SHP77 treated with DMSO at 0.1 percent for 48 hours (cell line): Measurements from ENCODE around the gene MYL10.

ENCODE experiments used
- DNase-seq: peaks from one replicate; lab custom pipeline; 2025; lab: John Stamatoyannopoulos, UW

Gene MYL10

GRCh38 chr7:101629171-101629570, at the start of gene MYL10:
Gene MYL10, minus strand, starts transcription at chr7:101629296. Its CDS starts 178 bp downstream, at chr7:101629118.
- no peak for DNase-seq

GRCh38 chr7:101678658-101679057, 49.6 kb upstream of the MYL10 start:
- no peak for DNase-seq

- no peak for DNase-seq
Observed at GRCh38 chr7:101677797-101678479, 48.8 kb upstream of the MYL10 start.

GRCh38 chr7:101677391-101677790, 48.3 kb upstream of the MYL10 start:
- DNase-seq, result no peak

GRCh38 chr7:101676956-101677355, 47.9 kb upstream of the MYL10 start:
- no peak for DNase-seq

- no peak for DNase-seq
Observed at GRCh38 chr7:101676062-101676598, 47.0 kb upstream of the MYL10 start.

- no peak for DNase-seq
Observed at GRCh38 chr7:101674439-101674838, 45.3 kb upstream of the MYL10 start.

- DNase-seq, result no peak
Observed at GRCh38 chr7:101673951-101674350, 44.9 kb upstream of the MYL10 start.

GRCh38 chr7:101673315-101673714, 44.2 kb upstream of the MYL10 start:
- DNase-seq, result no peak

GRCh38 chr7:101671371-101672356, 42.6 kb upstream of the MYL10 start:
- DNase-seq, result no peak

- no peak for DNase-seq
Observed at GRCh38 chr7:101669307-101669706, 40.2 kb upstream of the MYL10 start.

GRCh38 chr7:101668726-101669125, 39.6 kb upstream of the MYL10 start:
- DNase-seq, result no peak

GRCh38 chr7:101667920-101668319, 38.8 kb upstream of the MYL10 start:
- DNase-seq, result no peak

GRCh38 chr7:101667399-101667798, 38.3 kb upstream of the MYL10 start:
- no peak for DNase-seq

- no peak for DNase-seq
Observed at GRCh38 chr7:101666741-101667140, 37.6 kb upstream of the MYL10 start.

- DNase-seq, result no peak
Observed at GRCh38 chr7:101666293-101666692, 37.2 kb upstream of the MYL10 start.

- DNase-seq, result no peak
Observed at GRCh38 chr7:101664893-101665471, 35.9 kb upstream of the MYL10 start.

- no peak for DNase-seq
Observed at GRCh38 chr7:101664436-101664835, 35.3 kb upstream of the MYL10 start.

GRCh38 chr7:101663747-101664146, 34.7 kb upstream of the MYL10 start:
- DNase-seq, result no peak

GRCh38 chr7:101662447-101662998, 33.4 kb upstream of the MYL10 start:
- DNase-seq, result no peak

- no peak for DNase-seq
Observed at GRCh38 chr7:101659706-101660105, 30.6 kb upstream of the MYL10 start.

- no peak for DNase-seq
Observed at GRCh38 chr7:101657171-101657570, 28.1 kb upstream of the MYL10 start.
